ENCODE measurements around the gene L2HGDH.

GRCh38 chr14:50230401-50230700 lies 81.7 kb downstream of the L2HGDH start:
- TF ChIP-seq CTCF (conservative IDR thresholded peaks at IDR 0.05; ENCODE audit: low read depth, low read length) (no peak), EZH2 (IDR thresholded peaks at IDR 0.05; ENCODE audit: low read length, unreplicated experiment) (no peak)

Measured in PC-3 (cell line).